K562 (cell line): Measurements from ENCODE around the gene RING1. TPM values are rescaled to one million over a fixed set of nuclear protein-coding genes. Genes with fewer than 3 reads are reported as not detected.

ENCODE experiments used
- ATAC-seq: fragments of 200-7000 bp; cut with Tn5 transposase; 3 replicates; pipeline ENCODE4 v1.9.1; 2020; ENCODE audit warnings: moderate library complexity
- BruUV-seq: library from RNA; stranded (reverse); fragments of 400-500 nt; replicated peaks from 2 replicates; lab custom pipeline; 2021; lab: Mats Ljungman, UMichigan
- CTCF ChIA-PET: fragments of 300-600 bp; formaldehyde crosslinking; extraction: SDS; loops from one replicate; lab custom pipeline; 2021; ENCODE audit warnings: low intra/inter-chr PET ratio; lab: Yijun Ruan, JAX
- POLR2A ChIA-PET: fragments of 300-600, 350-650 bp; sonication (Branson Sonifier 250); formaldehyde crosslinking; extraction: SDS; loops from one replicate; lab custom pipeline; 2021; ENCODE audit warnings: antibody characterized with exemption, inconsistent platforms; lab: Yijun Ruan, JAX
- DNase-seq, 4 experiments: peaks; one replicate each; pipeline versions ENCODE4 v3.0.0 to v3.0.0-alpha.2; 2011 to 2018; ENCODE audit warnings: low spot score in 3 of 4, mixed read lengths in 3 of 4; ENCODE audit errors: extremely low read depth in 1 of 4
- FAIRE-seq: peaks from 2 replicates; lab custom pipeline; 2011; peaks lifted over from hg19 to GRCh38; lab: Jason Lieb, UNC
- H2AFZ ChIP-seq: 2 replicates; pipeline ENCODE4 v1.6.0; 2011; ENCODE audit warnings: low read depth, low read length, control low read depth, inconsistent platforms
- H3K27ac ChIP-seq: fragments of 200-600 bp; 3 replicates; pipeline ENCODE4 v1.8.0; 2011; ENCODE audit warnings: low read depth, mild to moderate bottlenecking, control low read depth, inconsistent platforms, low read length, moderate library complexity, mixed read lengths; ENCODE audit errors: extremely low read depth
- H3K27me3 ChIP-seq, 2 experiments: fragments of 300-600 bp in 1 of 2; 2 replicates in 1 of 2; 3 replicates in 1 of 2; pipeline versions ENCODE4 v1.6.0 to v1.8.0; 2011; ENCODE audit warnings: inconsistent platforms in 2 of 2, low read length in 2 of 2, mild to moderate bottlenecking in 1 of 2, mixed read lengths in 1 of 2, moderate library complexity in 1 of 2; ENCODE audit not compliant: control insufficient read depth in 2 of 2, insufficient read depth in 2 of 2
- H3K36me3 ChIP-seq: fragments of 300-600 bp; 3 replicates; pipeline ENCODE4 v1.8.0; 2011; ENCODE audit warnings: mild to moderate bottlenecking, low read length, inconsistent platforms; ENCODE audit not compliant: control insufficient read depth, insufficient read depth
- H3K4me1 ChIP-seq, 2 experiments: fragments of 200-600 bp in 1 of 2; replicated peaks in 1 of 2; 2 replicates in 1 of 2; 3 replicates in 1 of 2; pipeline versions ENCODE4 v1.5.1 to v1.8.0; 2011; ENCODE audit warnings: inconsistent platforms in 2 of 2, low read length in 2 of 2, mild to moderate bottlenecking in 1 of 2, mixed read lengths in 1 of 2, moderate library complexity in 1 of 2; ENCODE audit not compliant: control insufficient read depth in 2 of 2, insufficient read depth in 2 of 2
- H3K4me2 ChIP-seq: 2 replicates; pipeline ENCODE4 v1.6.1; 2011; ENCODE audit warnings: low read length, control low read depth, inconsistent platforms, mixed read lengths; ENCODE audit not compliant: insufficient read depth
- H3K4me3 ChIP-seq: fragments of 200-600 bp; sonication (generic), shearing (Covaris generic); 2 replicates; pipeline ENCODE4 v1.5.1; 2016; ENCODE audit warnings: control low read depth, inconsistent platforms
- H3K79me2 ChIP-seq: fragments of 200-600 bp; 3 replicates; pipeline ENCODE4 v1.8.0; 2011; ENCODE audit warnings: low read length, inconsistent platforms; ENCODE audit not compliant: control insufficient read depth, insufficient read depth
- H3K9ac ChIP-seq, 2 experiments: 2 replicates each; pipeline versions ENCODE4 v1.6.0 to v1.6.1; 2011; ENCODE audit warnings: low read depth in 2 of 2, low read length in 2 of 2, control low read depth in 1 of 2, inconsistent platforms in 1 of 2, mild to moderate bottlenecking in 1 of 2, mixed read lengths in 1 of 2; ENCODE audit not compliant: insufficient read depth in 1 of 2
- H3K9me1 ChIP-seq: one replicate; pipeline ENCODE4 v1.6.0; 2011; ENCODE audit warnings: inconsistent platforms, mild to moderate bottlenecking, low read length, moderate library complexity; ENCODE audit not compliant: control insufficient read depth, insufficient read depth
- H3K9me3 ChIP-seq: replicated peaks from 2 replicates; pipeline ENCODE4 v1.5.1; 2011; ENCODE audit warnings: low read depth, low read length, inconsistent platforms; ENCODE audit not compliant: control insufficient read depth, insufficient read depth
- H4K20me1 ChIP-seq: replicated peaks from 2 replicates; pipeline ENCODE4 v1.6.1; 2011; ENCODE audit warnings: low read length, inconsistent platforms, mixed read lengths; ENCODE audit not compliant: control insufficient read depth, insufficient read depth
- DMBX1 ChIP-seq: fragments of 250-450 bp; sonication (Bioruptor Pico); IDR thresholded peaks from 2 replicates; pipeline ENCODE4 v1.8.0; 2022; ENCODE audit warnings: inconsistent platforms, mild to moderate bottlenecking, moderate library complexity, borderline replicate concordance
- HOXB6 ChIP-seq: fragments of 250-450 bp; sonication (Bioruptor Pico); IDR thresholded peaks from 2 replicates; pipeline ENCODE4 v1.5.1; 2022; ENCODE audit warnings: mild to moderate bottlenecking, borderline replicate concordance
- KDM1A ChIP-seq, 2 experiments: fragments of 450-650 bp; IDR thresholded peaks; 2 replicates each; pipeline ENCODE4 v1.6.1; 2016; ENCODE audit warnings: mild to moderate bottlenecking in 2 of 2
- MNT ChIP-seq, 2 experiments: fragments of 450-650 bp; conservative IDR thresholded peaks; 2 replicates each; pipeline ENCODE4 v1.6.1; 2017; ENCODE audit warnings: mild to moderate bottlenecking in 2 of 2, moderate library complexity in 2 of 2
- MXI1 ChIP-seq: IDR thresholded peaks from 2 replicates; pipeline ENCODE4 v1.6.1; 2011; ENCODE audit warnings: low read depth, mild to moderate bottlenecking, improper control_type of control experiment, low read length
- NCOA1 ChIP-seq: fragments of 450-650 bp; IDR thresholded peaks from 2 replicates; pipeline ENCODE4 v1.6.1; 2016; ENCODE audit warnings: low read depth
- NCOA6 ChIP-seq: fragments of 450-650 bp; IDR thresholded peaks from 2 replicates; pipeline ENCODE4 v1.6.1; 2017; ENCODE audit warnings: mild to moderate bottlenecking
- SP1 ChIP-seq: sonication (generic); formaldehyde crosslinking; IDR thresholded peaks from 2 replicates; pipeline ENCODE4 v1.8.1; 2022; ENCODE audit warnings: mild to moderate bottlenecking, missing genetic modification reagents
- TEAD2 ChIP-seq: fragments of 450-650 bp; IDR thresholded peaks from 2 replicates; pipeline ENCODE4 v1.6.1; 2016; ENCODE audit warnings: missing genetic modification characterization, control low read depth, missing compliant biosample characterization
- XRCC3 ChIP-seq: fragments of 450-650 bp; IDR thresholded peaks from 2 replicates; pipeline ENCODE4 v1.6.1; 2017; ENCODE audit warnings: mild to moderate bottlenecking, moderate library complexity
- ZBTB17 ChIP-seq: fragments of 450-650 bp; formaldehyde crosslinking; IDR thresholded peaks from 2 replicates; pipeline ENCODE4 v1.4.0; 2020; ENCODE audit warnings: mild to moderate bottlenecking
- ZC3H8 ChIP-seq: fragments of 450-650 bp; IDR thresholded peaks from 2 replicates; pipeline ENCODE4 v1.6.1; 2017
- ZNF384 ChIP-seq: IDR thresholded peaks from 2 replicates; pipeline ENCODE4 v1.6.1; 2012; ENCODE audit warnings: low read depth, low read length, improper control_type of control experiment
- ZNF586 ChIP-seq: fragments of 450-650 bp; formaldehyde crosslinking; conservative IDR thresholded peaks from 2 replicates; pipeline ENCODE4 v1.4.0; 2020; ENCODE audit warnings: mild to moderate bottlenecking, moderate library complexity
- WGBS: fragments of 100-300 bp; shearing (Covaris generic); methylation state at CpG from one replicate; pipeline ENCODE4 v1.1.6; 2016; ENCODE audit warnings: low coverage, mixed read lengths; ENCODE audit not compliant: insufficient coverage; ENCODE audit errors: missing lambda C conversion rate; 5-methylcytosine and 5-hydroxymethylcytosine counted together
- in situ Hi-C: fragments of 300-500 bp; cut with MboI; formaldehyde crosslinking; loops from 4 replicates; pipeline ENCODE4 v1.15.0; 2018; ENCODE audit warnings: inconsistent platforms, mixed read lengths
- intact Hi-C: fragments of 100-400 bp; cut with micrococcal nuclease; formaldehyde crosslinking; loops from 2 replicates; pipeline ENCODE4 v1.14.2; 2022
- polyA plus RNA-seq, 8 experiments: library from polyadenylated mRNA; depleted of rRNA in 4 of 8; stranded (reverse) in 5 of 8; unstranded in 3 of 8; fragments of >200 nt; fragmentation: Nextera tagmentation in 2 of 8; fragmentation: Illumina TruSeq in 1 of 8; extraction: Ambion mirVana in 2 of 8; extraction: Trizol in 1 of 8; gene quantifications; 2 replicates each; pipeline versions ENCODE4 v1.2.1 to v1.2.3, GENCODE V29; 2011 to 2014; ENCODE audit warnings: inconsistent platforms in 1 of 8, missing spikeins in 1 of 8
- total RNA-seq, 7 experiments: library from RNA; depleted of rRNA in 6 of 7; stranded (reverse); fragments of >200 nt in 6 of 7; fragmentation: Illumina TruSeq in 2 of 7; extraction: Trizol in 2 of 7; gene quantifications; 2 replicates each; pipeline versions ENCODE4 v1.2.1 to v1.2.3, GENCODE V29; 2011 to 2021; ENCODE audit warnings: low replicate concordance in 1 of 7
- TF ChIP-seq, protein P1 (sequence below): sonication (generic); formaldehyde crosslinking; IDR thresholded peaks from 2 replicates; pipeline ENCODE4 v1.8.0; 2022; ENCODE audit warnings: missing genetic modification reagents, mild to moderate bottlenecking, moderate library complexity, borderline replicate concordance
- TF ChIP-seq, protein P2 (sequence below): fragments of 450-650 bp; formaldehyde crosslinking; IDR thresholded peaks from 2 replicates; pipeline ENCODE4 v1.4.0; 2020; ENCODE audit warnings: mild to moderate bottlenecking

The RING1 gene
- total and polyA plus RNA-seq, 9 of the 15 experiments (the other 6 are each of a cell fraction or from before 2014, with no cell fraction given) = 4.2 to 59.1 (median 36.9) TPM

DNA sequence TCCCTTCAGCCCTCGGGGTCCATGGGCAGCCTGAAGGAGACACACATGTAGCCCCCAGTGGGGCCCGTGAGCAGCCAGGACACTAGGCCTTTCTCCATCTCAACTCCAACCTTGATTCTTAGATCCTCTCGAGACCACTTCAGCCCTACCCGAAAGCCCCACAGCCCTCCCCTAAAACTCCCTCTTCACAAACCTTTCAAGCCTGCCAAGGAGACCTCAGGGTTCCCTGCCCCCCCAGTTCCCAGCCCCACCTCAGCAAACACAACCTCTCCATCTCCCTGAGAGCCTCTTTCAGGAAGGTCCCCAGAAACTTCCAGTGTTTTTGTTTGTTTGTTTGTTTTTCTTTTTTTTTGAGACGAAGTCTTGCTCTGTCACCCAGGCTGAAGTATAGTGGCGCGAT is 27.2 kb upstream of the RING1 start:
- Histone ChIP-seq H3K4me2 (no peak overlapping the region), H3K9ac (0 out of 4 replicates have a peak overlapping the region, but pooled peaks of 1 of the 2 experiments have one; percentile 17), H3K9me1 (no peaks in the 10 kb centered on the region), H3K27ac (no peak overlapping the region), H3K4me1 (peaks cover 0 to 4% of the 10 kb centered on the region in 2 experiments; a peak in 1 of 5 replicates), H3K36me3 (no peaks in the 10 kb centered on the region), H3K9me3 (peaks cover 13% of the 10 kb centered on the region), H2AFZ (no peak overlapping the region), H3K79me2 (no peaks in the 10 kb centered on the region), H4K20me1 (no peaks in the 10 kb centered on the region), H3K27me3 (peaks cover 2 to 4% of the 10 kb centered on the region in 2 experiments; a peak in 3 of 5 replicates), H3K4me3 (no peak overlapping the region)
- in situ Hi-C loops = no loop called here
- CTCF ChIA-PET = no interaction called here
- ATAC-seq (no peak), DNase-seq (no peak), FAIRE-seq (no peak)
- TF ChIP-seq SP1 (CRISPR knock-in tag) = no peak
- no peak for TF ChIP-seq ZNF384
- TF ChIP-seq ZNF586 (CRISPR knock-in tag) = no peak
- TF ChIP-seq DMBX1 (CRISPR knock-in tag) = no peak
- no peak for TF ChIP-seq MNT (conservative IDR thresholded peaks at IDR 0.05)
- TF ChIP-seq, protein P1, sequence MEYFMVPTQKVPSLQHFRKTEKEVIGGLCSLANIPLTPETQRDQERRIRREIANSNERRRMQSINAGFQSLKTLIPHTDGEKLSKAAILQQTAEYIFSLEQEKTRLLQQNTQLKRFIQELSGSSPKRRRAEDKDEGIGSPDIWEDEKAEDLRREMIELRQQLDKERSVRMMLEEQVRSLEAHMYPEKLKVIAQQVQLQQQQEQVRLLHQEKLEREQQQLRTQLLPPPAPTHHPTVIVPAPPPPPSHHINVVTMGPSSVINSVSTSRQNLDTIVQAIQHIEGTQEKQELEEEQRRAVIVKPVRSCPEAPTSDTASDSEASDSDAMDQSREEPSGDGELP = no peak
- TF ChIP-seq TEAD2 (tag) = no peak
- no peak for TF ChIP-seq NCOA6
- TF ChIP-seq KDM1A (IDR thresholded peaks at IDR 0.05) = no peak
- TF ChIP-seq ZC3H8 = no peak
- TF ChIP-seq, protein P2, sequence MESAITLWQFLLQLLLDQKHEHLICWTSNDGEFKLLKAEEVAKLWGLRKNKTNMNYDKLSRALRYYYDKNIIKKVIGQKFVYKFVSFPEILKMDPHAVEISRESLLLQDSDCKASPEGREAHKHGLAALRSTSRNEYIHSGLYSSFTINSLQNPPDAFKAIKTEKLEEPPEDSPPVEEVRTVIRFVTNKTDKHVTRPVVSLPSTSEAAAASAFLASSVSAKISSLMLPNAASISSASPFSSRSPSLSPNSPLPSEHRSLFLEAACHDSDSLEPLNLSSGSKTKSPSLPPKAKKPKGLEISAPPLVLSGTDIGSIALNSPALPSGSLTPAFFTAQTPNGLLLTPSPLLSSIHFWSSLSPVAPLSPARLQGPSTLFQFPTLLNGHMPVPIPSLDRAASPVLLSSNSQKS = no peak
- no peak for TF ChIP-seq ZBTB17 (CRISPR knock-in tag)
- no peak for TF ChIP-seq NCOA1
- no peak for TF ChIP-seq XRCC3
- TF ChIP-seq MXI1 = no peak
- no peak for TF ChIP-seq HOXB6
- POLR2A ChIA-PET = interaction anchor here (0.5 to 0.7 kb wide), 2 partner anchors 68 to 117 kb away, joined by 3 read pairs; no protein-coding TSS in a partner anchor
- intact Hi-C loops = no loop called here
- no TSS peak for BruUV-seq
- 24% methylated on average over 7 of the region's 7 CpGs for WGBS
